Ishikawa (cell line): ENCODE measurements around the gene MAGI2.

Experiments used
- CEBPB ChIP-seq: IDR thresholded peaks from 2 replicates; pipeline ENCODE4 v1.6.1; 2012
- CREB1 ChIP-seq: IDR thresholded peaks from 2 replicates; pipeline ENCODE4 v1.6.1; 2012; ENCODE audit warnings: low read depth
- EGR1 ChIP-seq: IDR thresholded peaks from 2 replicates; pipeline ENCODE4 v1.6.1; 2012
- EP300 ChIP-seq: IDR thresholded peaks from 2 replicates; pipeline ENCODE4 v1.6.1; 2012; ENCODE audit warnings: borderline replicate concordance
- FOXM1 ChIP-seq: IDR thresholded peaks from 2 replicates; pipeline ENCODE4 v1.6.1; 2012; ENCODE audit warnings: low read depth, borderline replicate concordance
- MAX ChIP-seq: IDR thresholded peaks from 2 replicates; pipeline ENCODE4 v1.6.1; 2012
- NFIC ChIP-seq: IDR thresholded peaks from 2 replicates; pipeline ENCODE4 v1.6.1; 2012
- RAD21 ChIP-seq: IDR thresholded peaks from 2 replicates; pipeline ENCODE4 v1.6.1; 2012; ENCODE audit warnings: low read depth
- REST ChIP-seq: IDR thresholded peaks from 2 replicates; pipeline ENCODE4 v1.6.1; 2012; ENCODE audit warnings: low read depth, mild to moderate bottlenecking
- TAF1 ChIP-seq: IDR thresholded peaks from 2 replicates; pipeline ENCODE4 v1.6.1; 2012; ENCODE audit warnings: low read depth, mild to moderate bottlenecking
- TCF12 ChIP-seq: IDR thresholded peaks from 2 replicates; pipeline ENCODE4 v1.6.1; 2012; ENCODE audit warnings: low read depth
- TEAD4 ChIP-seq: IDR thresholded peaks from 2 replicates; pipeline ENCODE4 v1.6.1; 2012
- USF1 ChIP-seq: IDR thresholded peaks from 2 replicates; pipeline ENCODE4 v1.6.1; 2012
- YY1 ChIP-seq: IDR thresholded peaks from 2 replicates; pipeline ENCODE4 v1.6.1; 2012; ENCODE audit warnings: low read depth
- ZBTB7A ChIP-seq: IDR thresholded peaks from 2 replicates; pipeline ENCODE4 v1.6.1; 2012; ENCODE audit warnings: low read depth

MAGI2 gene

GRCh38 chr7:79199266-79199665 lies 254.2 kb downstream of the MAGI2 start:
- TF ChIP-seq EP300 (no peak), CEBPB (no peak), NFIC (no peak), YY1 (no peak), MAX (no peak), USF1 (no peak), REST (no peak), TEAD4 (no peak), TCF12 (no peak), RAD21 (no peak), ZBTB7A (no peak), CREB1 (no peak), FOXM1 (no peak), EGR1 (no peak), TAF1 (no peak)

GRCh38 chr7:79185605-79186004 lies 267.9 kb downstream of the MAGI2 start:
- TF ChIP-seq TEAD4 = no peak

DNA sequence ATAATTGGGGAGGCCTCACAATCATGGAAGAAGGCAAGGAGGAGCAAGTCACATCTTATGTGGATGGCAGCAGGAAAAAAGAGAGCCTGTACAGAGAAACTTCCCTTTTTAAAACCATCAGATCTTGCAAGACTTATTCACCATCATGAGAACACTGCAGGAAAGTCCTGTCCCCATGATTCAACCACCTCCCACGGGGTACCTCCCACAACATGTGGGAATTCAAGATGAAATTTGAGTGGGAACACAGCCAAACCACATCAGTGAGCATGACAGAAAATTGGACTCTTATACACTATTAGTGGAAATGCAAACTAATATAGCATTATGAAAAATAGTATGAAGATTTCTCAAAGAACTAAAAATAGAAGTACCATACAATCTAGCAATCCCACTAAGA lies 271.2 kb downstream of the MAGI2 start:
- TF ChIP-seq TAF1 = no peak
- TF ChIP-seq NFIC = no peak
- no peak for TF ChIP-seq ZBTB7A
- TF ChIP-seq TEAD4 = no peak
- TF ChIP-seq CREB1 = no peak
- TF ChIP-seq REST = no peak
- no peak for TF ChIP-seq MAX
- TF ChIP-seq TCF12 = no peak
- TF ChIP-seq FOXM1 = no peak
- no peak for TF ChIP-seq USF1
- TF ChIP-seq EGR1 = no peak
- TF ChIP-seq CEBPB = no peak
- no peak for TF ChIP-seq EP300
- TF ChIP-seq YY1 = no peak
- no peak for TF ChIP-seq RAD21

DNA sequence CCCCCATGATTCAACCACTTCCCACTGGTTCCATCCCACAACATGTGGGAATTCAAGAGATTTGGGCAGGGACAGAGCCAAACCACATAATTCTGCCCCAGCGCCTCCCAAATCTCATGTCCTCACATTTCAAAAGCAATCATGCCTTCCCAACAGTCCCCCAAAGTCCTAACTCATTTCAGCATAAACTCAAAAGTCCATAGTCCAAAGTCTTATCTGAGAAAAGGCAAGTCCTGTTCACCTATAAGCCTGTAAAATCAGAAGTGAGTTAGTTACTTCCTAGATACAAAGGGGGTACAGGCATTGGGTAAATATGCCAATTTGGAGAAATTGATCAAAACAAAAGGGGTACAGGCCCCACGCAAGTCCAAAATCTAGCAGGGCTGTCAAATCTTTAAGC lies 272.9 kb downstream of the MAGI2 start:
- TF ChIP-seq ZBTB7A (no peak), CREB1 (no peak), TAF1 (no peak), TEAD4 (no peak), FOXM1 (no peak), MAX (no peak), REST (no peak), RAD21 (no peak), EGR1 (no peak), USF1 (no peak), EP300 (no peak), CEBPB (no peak)
